GM12878 (cell line): Measurements from ENCODE around the gene ZNF454. TPM values are rescaled to one million over a fixed set of nuclear protein-coding genes. Genes with fewer than 3 reads are reported as not detected.

ENCODE experiments used
- ATAC-seq: fragments of 200-7000 bp; cut with Tn5 transposase; 3 replicates; pipeline ENCODE4 v1.9.1; 2020; ENCODE audit warnings: mild to moderate bottlenecking, moderate library complexity
- BruUV-seq: library from RNA; stranded (reverse); fragments of 400-500 nt; replicated peaks from 2 replicates; lab custom pipeline; 2021; lab: Mats Ljungman, UMichigan
- CTCF ChIA-PET: fragments of 300-600 bp; sonication (Branson Sonifier 250); formaldehyde crosslinking; extraction: SDS; loops from one replicate; lab custom pipeline; 2021; ENCODE audit warnings: inconsistent platforms; lab: Yijun Ruan, JAX
- POLR2A ChIA-PET: fragments of 350-600 bp; formaldehyde crosslinking; extraction: SDS; loops from one replicate; lab custom pipeline; 2021; ENCODE audit warnings: inconsistent platforms; lab: Charles Lee
- RAD21 ChIA-PET: fragments of 300-600 bp; sonication (Branson Sonifier 250); formaldehyde crosslinking; loops from one replicate; lab custom pipeline; 2023; ENCODE audit warnings: antibody characterized with exemption; ENCODE audit not compliant: unreplicated experiment; lab: Charles Lee
- SMC1A ChIA-PET: fragments of 300-600 bp; sonication (Branson Sonifier 250); formaldehyde crosslinking; loops from one replicate; lab custom pipeline; 2023; ENCODE audit not compliant: unreplicated experiment, uncharacterized antibody; lab: Charles Lee
- DNase-seq: peaks from one replicate; pipeline ENCODE4 v3.0.0-alpha.2; 2011; ENCODE audit warnings: low read depth, low spot score
- FAIRE-seq: peaks from 3 replicates; lab custom pipeline; 2011; peaks lifted over from hg19 to GRCh38; lab: Jason Lieb, UNC
- H2AFZ ChIP-seq: 2 replicates; pipeline ENCODE4 v1.6.0; 2011; ENCODE audit warnings: low read depth, low read length, control low read depth; ENCODE audit not compliant: control insufficient read depth
- H3K27ac ChIP-seq: 2 replicates; pipeline ENCODE4 v1.5.1; 2011; ENCODE audit warnings: control low read depth; ENCODE audit not compliant: control insufficient read depth, insufficient read depth
- H3K27me3 ChIP-seq, 2 experiments: replicated peaks in 1 of 2; 2 replicates each; pipeline versions ENCODE4 v1.6.0 to v1.6.1; 2011; ENCODE audit warnings: low read length in 1 of 2; ENCODE audit not compliant: control insufficient read depth in 2 of 2, insufficient read depth in 2 of 2
- H3K36me3 ChIP-seq, 2 experiments: 2 replicates each; pipeline ENCODE4 v1.5.1; 2011; ENCODE audit warnings: low read length in 1 of 2; ENCODE audit not compliant: control insufficient read depth in 2 of 2, insufficient read depth in 2 of 2
- H3K4me1 ChIP-seq: 2 replicates; pipeline ENCODE4 v1.6.1; 2011; ENCODE audit warnings: mild to moderate bottlenecking, low read length, moderate library complexity, mixed read lengths; ENCODE audit not compliant: control insufficient read depth, insufficient read depth
- H3K4me2 ChIP-seq: 2 replicates; pipeline ENCODE4 v1.6.0; 2011; ENCODE audit warnings: control low read depth; ENCODE audit not compliant: control insufficient read depth, insufficient read depth
- H3K4me3 ChIP-seq: fragments of 200-600 bp; sonication (generic); 2 replicates; pipeline ENCODE4 v1.5.1; 2016
- H3K79me2 ChIP-seq: 2 replicates; pipeline ENCODE4 v1.6.0; 2011; ENCODE audit warnings: low read length; ENCODE audit not compliant: control insufficient read depth, insufficient read depth
- H3K9ac ChIP-seq: 2 replicates; pipeline ENCODE4 v1.8.0; 2011; ENCODE audit warnings: low read length, control low read depth, mixed read lengths; ENCODE audit not compliant: control insufficient read depth, insufficient read depth
- H3K9me3 ChIP-seq: replicated peaks from 3 replicates; pipeline ENCODE4 v1.5.1; 2011; ENCODE audit warnings: mild to moderate bottlenecking, low read length; ENCODE audit not compliant: control insufficient read depth, insufficient read depth
- H4K20me1 ChIP-seq: 2 replicates; pipeline ENCODE4 v1.6.0; 2011; ENCODE audit not compliant: control insufficient read depth, insufficient read depth
- CHD2 ChIP-seq: IDR thresholded peaks from 2 replicates; pipeline ENCODE4 v1.6.1; 2011; ENCODE audit warnings: low read depth, low read length, improper control_type of control experiment, borderline replicate concordance
- ZSCAN29 ChIP-seq: fragments of 450-650 bp; IDR thresholded peaks from 2 replicates; pipeline ENCODE4 v1.6.1; 2017; ENCODE audit warnings: mild to moderate bottlenecking, moderate library complexity
- WGBS: methylation state at CpG from one replicate; pipeline ENCODE4 v1.1.6; 2016; ENCODE audit warnings: low lambda C conversion rate; ENCODE audit not compliant: insufficient replicate concordance, insufficient coverage; ENCODE audit errors: missing lambda C conversion rate; 5-methylcytosine and 5-hydroxymethylcytosine counted together
- in situ Hi-C: fragments of 300-500 bp; cut with MboI; formaldehyde crosslinking; loops from 9 replicates; pipeline ENCODE4 v1.14.3; 2018; ENCODE audit warnings: mixed read lengths
- intact Hi-C: fragments of 100-400 bp; cut with micrococcal nuclease; formaldehyde crosslinking; loops from one replicate; pipeline ENCODE4 v1.14.2; 2022; ENCODE audit not compliant: unreplicated experiment
- polyA plus RNA-seq, 11 experiments: library from polyadenylated mRNA; depleted of rRNA in 4 of 11; unstranded in 6 of 11; stranded (reverse) in 5 of 11; fragments of >200 nt; fragmentation: Nextera tagmentation in 4 of 11; fragmentation: Illumina TruSeq in 1 of 11; extraction: Ambion mirVana in 4 of 11; extraction: Trizol in 1 of 11; gene quantifications; 1 replicate in 1 of 11; 2 replicates in 10 of 11; pipeline versions ENCODE4 v1.2.1 to v1.2.3, GENCODE V29; 2011 to 2016; ENCODE audit warnings: inconsistent platforms in 2 of 11, missing spikeins in 2 of 11, low read depth in 1 of 11
- total RNA-seq, 4 experiments: library from RNA; depleted of rRNA in 3 of 4; stranded (reverse); fragments of >200 nt in 3 of 4; fragmentation: Illumina TruSeq in 1 of 4; extraction: Trizol in 1 of 4; gene quantifications; 2 replicates each; pipeline versions ENCODE4 v1.2.1 to v1.2.3, GENCODE V29; 2013 to 2021
- TF ChIP-seq, protein P1 (sequence below): fragments of 450-650 bp; conservative IDR thresholded peaks from 2 replicates; pipeline ENCODE4 v1.6.1; 2017; ENCODE audit warnings: mild to moderate bottlenecking, moderate library complexity
- TF ChIP-seq, protein P2 (sequence below): fragments of 450-650 bp; IDR thresholded peaks from 2 replicates; pipeline ENCODE4 v1.6.1; 2018; ENCODE audit warnings: borderline replicate concordance, mild to moderate bottlenecking; ENCODE audit not compliant: partially characterized antibody

The ZNF454 gene
- total and polyA plus RNA-seq, 10 of the 15 experiments (the other 5 are each of a cell fraction or from before 2014, with no cell fraction given): not detected

DNA sequence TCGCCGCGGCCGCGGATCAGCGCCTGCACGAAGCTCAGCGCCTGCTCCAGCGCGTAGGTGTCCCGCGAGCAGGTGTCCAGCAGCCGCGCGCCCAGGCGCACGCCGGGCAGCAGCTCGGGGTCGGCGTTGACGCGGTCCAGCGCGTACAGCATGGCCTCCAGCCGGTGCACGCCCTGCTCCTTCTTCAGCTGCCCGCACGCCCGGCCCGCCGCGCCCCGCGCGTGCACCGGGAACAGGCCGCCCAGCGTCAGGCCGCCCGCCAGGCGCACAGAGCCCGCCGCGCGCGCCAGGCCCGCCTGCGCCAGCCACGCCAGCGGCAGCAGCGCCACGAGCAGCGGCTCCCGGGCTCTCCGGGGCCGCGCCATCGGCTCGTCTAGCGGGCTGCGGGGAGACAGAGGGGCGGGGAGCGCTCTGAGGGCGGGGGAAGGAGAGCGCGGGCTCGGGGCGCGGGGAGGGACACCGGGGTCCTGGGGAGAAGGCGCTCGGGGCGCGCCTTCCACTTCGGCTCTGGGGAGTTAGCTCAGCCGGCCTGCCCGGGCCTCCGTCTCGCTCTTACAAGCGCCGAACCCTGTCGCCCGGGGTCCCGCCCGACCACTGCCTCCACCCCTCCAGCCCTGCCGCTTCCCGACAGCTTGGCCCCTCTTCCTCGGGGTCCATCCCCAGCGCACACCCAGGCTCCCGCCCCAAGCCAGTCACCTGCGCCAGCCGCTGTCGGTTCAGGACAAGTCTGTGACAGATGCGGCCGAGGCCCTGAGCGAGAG is 53.8 kb downstream of the ZNF454 start, which contains the start of gene GRM6:
Gene GRM6, minus strand, starts transcription at position 741 of the 761 bp plus-strand sequence. Its CDS starts 376 bp downstream, at position 365.
- no peak for TF ChIP-seq ZSCAN29
- TF ChIP-seq, protein P1, sequence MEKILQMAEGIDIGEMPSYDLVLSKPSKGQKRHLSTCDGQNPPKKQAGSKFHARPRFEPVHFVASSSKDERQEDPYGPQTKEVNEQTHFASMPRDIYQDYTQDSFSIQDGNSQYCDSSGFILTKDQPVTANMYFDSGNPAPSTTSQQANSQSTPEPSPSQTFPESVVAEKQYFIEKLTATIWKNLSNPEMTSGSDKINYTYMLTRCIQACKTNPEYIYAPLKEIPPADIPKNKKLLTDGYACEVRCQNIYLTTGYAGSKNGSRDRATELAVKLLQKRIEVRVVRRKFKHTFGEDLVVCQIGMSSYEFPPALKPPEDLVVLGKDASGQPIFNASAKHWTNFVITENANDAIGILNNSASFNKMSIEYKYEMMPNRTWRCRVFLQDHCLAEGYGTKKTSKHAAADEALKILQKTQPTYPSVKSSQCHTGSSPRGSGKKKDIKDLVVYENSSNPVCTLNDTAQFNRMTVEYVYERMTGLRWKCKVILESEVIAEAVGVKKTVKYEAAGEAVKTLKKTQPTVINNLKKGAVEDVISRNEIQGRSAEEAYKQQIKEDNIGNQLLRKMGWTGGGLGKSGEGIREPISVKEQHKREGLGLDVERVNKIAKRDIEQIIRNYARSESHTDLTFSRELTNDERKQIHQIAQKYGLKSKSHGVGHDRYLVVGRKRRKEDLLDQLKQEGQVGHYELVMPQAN: no peak
- intact Hi-C loops (no loop called here), in situ Hi-C loops (no loop called here)
- Histone ChIP-seq H3K4me3 (no peak within 1 kb of the TSS), H3K36me3 (no peaks in the 10 kb centered on the region), H3K27ac (no peak within 1 kb of the TSS), H3K27me3 (no peaks in the 10 kb centered on the region), H3K4me2 (no peak within 1 kb of the TSS), H3K9ac (no peak within 1 kb of the TSS), H3K9me3 (no peaks in the 10 kb centered on the region; the same call in 2 of the 3 replicates), H3K79me2 (no peaks in the 10 kb centered on the region), H4K20me1 (no peaks in the 10 kb centered on the region), H2AFZ (no peak within 1 kb of the TSS), H3K4me1 (no peaks in the 10 kb centered on the region)
- BruUV-seq: no TSS peak
- FAIRE-seq (no peak), DNase-seq (no peak), ATAC-seq (no peak)
- 61% methylated on average over 49 of the region's 97 CpGs for WGBS
- RAD21 ChIA-PET: no interaction called here
- SMC1A ChIA-PET: no interaction called here
- CTCF ChIA-PET: no interaction called here
- POLR2A ChIA-PET: no interaction called here

DNA sequence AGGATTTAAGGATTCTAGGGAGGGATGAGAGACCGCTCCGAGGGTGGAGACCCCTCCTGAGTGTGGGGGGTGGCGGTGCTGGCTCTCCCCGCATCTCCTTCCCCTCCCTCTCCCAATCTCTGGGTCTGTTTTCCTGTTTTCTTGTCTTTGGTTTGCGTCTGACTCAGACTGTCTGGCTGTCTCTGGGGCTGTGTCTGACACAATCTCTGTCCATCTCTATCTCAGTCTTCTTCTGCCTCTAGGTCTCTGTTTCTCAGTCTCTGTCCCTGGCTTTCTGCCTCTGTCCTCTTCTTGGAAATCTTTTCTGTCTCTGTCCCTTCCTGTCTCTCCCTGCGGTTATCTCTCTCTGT is 54.3 kb downstream of the ZNF454 start:
- TF ChIP-seq CHD2: no peak
- TF ChIP-seq, protein P2, sequence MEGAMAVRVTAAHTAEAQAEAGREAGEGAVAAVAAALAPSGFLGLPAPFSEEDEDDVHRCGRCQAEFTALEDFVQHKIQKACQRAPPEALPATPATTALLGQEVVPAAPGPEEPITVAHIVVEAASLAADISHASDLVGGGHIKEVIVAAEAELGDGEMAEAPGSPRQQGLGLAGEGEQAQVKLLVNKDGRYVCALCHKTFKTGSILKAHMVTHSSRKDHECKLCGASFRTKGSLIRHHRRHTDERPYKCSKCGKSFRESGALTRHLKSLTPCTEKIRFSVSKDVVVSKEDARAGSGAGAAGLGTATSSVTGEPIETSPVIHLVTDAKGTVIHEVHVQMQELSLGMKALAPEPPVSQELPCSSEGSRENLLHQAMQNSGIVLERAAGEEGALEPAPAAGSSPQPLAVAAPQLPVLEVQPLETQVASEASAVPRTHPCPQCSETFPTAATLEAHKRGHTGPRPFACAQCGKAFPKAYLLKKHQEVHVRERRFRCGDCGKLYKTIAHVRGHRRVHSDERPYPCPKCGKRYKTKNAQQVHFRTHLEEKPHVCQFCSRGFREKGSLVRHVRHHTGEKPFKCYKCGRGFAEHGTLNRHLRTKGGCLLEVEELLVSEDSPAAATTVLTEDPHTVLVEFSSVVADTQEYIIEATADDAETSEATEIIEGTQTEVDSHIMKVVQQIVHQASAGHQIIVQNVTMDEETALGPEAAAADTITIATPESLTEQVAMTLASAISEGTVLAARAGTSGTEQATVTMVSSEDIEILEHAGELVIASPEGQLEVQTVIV: no peak
- TF ChIP-seq, all 136 proteins: peak for 0
- Histone ChIP-seq H3K9ac (no peak overlapping the region), H3K79me2 (no peaks in the 10 kb centered on the region), H3K27ac (no peak overlapping the region), H3K4me1 (no peaks in the 10 kb centered on the region), H3K9me3 (no peaks in the 10 kb centered on the region; the same call in 2 of the 3 replicates), H3K36me3 (no peaks in the 10 kb centered on the region), H4K20me1 (no peaks in the 10 kb centered on the region), H2AFZ (no peak overlapping the region), H3K4me2 (no peak overlapping the region), H3K27me3 (no peaks in the 10 kb centered on the region), H3K4me3 (no peak overlapping the region)
- intact Hi-C loops: no loop called here
- POLR2A ChIA-PET: no interaction called here
- SMC1A ChIA-PET: no interaction called here
- CTCF ChIA-PET: no interaction called here
- WGBS: 28% methylated on average over 6 of the region's 6 CpGs
- BruUV-seq: no TSS peak
- DNase-seq: no peak
- ATAC-seq: no peak
- in situ Hi-C loops: no loop called here
- RAD21 ChIA-PET: no interaction called here
- no peak for FAIRE-seq
